ENCODE data around the gene PHACTR1.
"Not testable (repeated sequence)": the region's sequence is repeated elsewhere in the genome, so short reads cannot be mapped to it uniquely, and the experiment has no call there.

PHACTR1 gene

DNA sequence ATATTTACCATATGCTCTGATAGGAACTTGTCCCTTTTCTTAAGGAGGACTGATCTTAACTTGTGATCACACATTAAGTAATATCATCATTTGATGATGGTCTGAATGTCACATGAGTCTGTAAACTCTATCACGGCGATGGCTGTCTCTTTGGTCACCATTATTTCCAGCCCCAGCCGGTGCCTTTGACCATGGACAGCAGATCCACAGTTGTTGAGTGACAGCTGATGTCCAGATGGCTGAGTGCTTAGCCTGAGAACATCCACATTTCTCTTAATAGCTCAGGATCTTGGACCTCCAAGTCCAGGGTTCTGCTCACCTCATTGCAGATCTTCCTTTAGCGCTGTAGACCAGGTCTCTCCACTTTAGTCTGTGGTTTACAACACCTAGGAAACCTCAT, 440.7 kb downstream of the PHACTR1 start:
- DNase-seq (ENCODE audit: low read depth in 3 of 3), result no peak

DNA sequence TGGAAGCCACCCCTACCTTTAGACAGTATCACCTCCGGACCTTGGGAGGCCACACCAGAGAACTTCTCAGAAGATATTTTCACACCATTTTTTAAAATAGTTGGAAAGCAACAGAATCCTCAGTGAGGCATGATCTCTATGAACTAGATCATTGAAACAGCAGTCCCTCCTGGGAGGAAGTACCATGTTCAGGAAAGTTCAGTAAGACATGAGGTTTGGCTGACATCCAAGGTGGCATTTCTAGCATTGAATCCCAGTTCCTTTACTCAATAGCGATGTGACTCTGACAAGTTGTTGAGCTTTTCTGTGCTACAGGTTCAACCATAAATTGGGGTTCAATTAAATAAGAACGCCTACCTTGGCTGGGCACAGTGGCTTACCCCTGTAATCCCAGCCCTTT, 442.7 kb downstream of the PHACTR1 start:
- no peak for DNase-seq (ENCODE audit: low read depth in 3 of 3)

DNA sequence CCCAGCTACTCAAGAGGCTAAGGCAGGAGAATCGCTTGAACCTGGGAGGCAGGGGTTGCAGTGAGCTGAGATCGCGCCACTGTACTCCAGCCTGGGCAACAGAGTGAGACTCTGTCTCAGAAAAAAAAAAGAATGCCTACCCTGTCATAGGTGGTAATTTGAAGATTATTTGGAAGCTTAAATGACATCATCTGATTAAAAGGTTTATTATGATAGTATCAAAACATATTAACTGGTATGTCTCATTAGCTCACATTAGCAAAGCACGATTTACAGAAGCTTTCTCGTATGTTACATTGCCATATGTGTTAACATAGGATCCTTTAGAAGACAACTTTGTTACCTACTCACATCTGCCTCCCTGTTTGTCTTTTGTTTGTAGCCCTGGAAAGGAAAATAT, 443.3 kb downstream of the PHACTR1 start:
- DNase-seq (ENCODE audit: low read depth in 3 of 3), result not testable (repeated sequence)

DNA sequence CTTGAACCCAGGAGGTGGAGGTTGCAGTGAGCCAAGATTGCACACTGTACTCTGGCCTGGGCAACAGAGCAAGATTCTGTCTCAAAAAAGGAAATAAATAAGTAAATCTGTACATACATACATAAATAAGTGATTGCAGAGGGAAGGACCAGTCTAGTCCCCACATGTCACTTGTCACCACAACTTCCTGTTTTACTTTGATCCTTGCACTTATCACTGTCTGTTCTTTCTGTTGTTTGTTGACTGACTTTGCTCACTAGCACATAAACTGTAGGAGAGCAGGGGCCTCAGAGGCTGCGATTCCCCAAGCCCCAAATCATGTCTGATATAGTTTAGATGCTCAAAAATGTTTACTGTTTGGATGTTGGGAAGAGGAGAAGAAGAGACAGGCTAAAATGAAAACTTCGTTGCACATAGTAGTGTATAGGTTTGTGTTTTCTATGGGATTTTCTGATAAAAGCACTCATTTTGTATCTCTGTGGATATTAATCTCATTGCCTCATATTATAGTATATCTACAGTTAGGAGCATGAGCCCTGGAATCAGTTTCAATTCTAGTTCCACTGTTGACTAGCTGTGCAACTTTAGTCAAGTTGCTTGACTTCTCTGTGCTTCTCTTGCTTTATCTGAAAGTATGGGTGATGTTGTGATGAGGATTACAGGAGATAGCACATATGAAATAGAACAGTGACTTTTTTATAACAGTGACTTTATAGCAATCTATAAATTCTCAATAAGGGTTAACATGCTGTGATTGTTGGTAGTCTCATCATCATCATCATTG, 446.8 kb downstream of the PHACTR1 start:
- no peak for DNase-seq (ENCODE audit: low read depth in 3 of 3)

DNA sequence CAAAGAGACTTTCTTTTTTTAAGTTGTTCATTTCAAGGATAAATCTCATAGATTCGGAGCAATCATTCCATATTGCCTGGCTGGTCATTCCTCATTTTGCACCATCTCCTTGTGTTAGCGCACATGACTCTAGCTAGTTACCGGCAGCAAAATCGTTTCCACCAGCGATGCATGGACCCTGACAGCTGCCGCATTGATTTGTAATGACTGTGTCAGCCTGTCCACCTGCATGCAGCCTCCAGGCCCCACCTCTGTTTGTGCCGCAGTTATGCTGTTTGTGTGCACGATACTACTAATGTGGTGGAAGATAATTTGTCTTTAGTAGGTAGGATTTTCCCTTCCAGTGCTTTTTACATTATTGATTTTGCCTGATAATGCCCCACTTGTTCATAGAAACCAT, 447.7 kb downstream of the PHACTR1 start:
- DNase-seq (ENCODE audit: low read depth in 3 of 3), result no peak

DNA sequence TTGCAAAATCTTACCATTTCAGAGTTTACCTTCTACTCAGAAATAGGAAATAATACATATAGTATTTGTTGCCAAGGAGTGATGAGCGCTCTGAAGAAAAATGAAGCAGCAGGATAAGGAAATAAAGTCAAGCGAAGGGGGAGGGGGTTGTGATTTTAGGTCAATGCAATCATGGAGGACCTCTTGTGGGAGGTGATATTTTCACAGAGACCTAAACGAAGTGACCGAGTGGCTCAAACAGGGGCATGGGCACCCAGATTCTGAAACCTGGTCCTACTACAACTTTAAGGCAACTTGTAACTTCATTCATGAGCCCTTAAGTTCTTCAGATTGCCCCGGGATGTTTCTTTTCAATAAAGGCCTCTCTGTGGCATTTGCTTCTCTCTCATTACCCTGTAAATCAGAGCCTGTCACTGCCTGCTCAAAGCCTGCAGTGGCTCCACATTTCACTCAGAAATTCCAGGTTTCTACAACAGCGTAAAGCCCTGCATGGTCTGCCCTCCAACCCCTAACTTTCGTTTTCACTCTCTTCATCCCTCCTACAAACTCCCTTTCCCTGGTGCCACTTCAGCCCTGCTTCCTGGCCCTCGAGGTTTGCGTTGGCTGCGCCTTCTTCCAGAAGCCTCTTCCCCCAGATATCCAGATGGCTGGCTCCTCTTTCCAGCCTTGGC, 449.1 kb downstream of the PHACTR1 start:
- DNase-seq (ENCODE audit: low read depth in 3 of 3), result no peak

DNA sequence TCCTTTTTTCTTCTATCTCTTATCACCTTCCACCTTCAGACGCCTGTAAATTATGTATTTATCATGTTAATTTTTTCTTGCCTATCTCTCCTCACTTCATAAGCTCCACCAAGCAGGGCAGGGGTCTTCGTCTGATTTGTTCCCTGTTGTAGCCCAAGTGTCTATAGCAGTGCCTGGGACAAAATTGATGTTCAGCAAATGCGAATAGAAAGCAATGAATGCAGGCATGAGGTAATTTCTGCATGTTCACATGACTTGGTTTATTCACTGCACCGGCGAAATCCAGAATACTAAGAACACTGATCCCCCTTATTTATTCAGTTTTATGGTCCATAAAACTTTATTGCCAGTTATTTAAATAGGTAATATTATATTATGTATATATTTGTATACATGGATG, 449.7 kb downstream of the PHACTR1 start:
- DNase-seq (ENCODE audit: low read depth in 3 of 3), result no peak

DNA sequence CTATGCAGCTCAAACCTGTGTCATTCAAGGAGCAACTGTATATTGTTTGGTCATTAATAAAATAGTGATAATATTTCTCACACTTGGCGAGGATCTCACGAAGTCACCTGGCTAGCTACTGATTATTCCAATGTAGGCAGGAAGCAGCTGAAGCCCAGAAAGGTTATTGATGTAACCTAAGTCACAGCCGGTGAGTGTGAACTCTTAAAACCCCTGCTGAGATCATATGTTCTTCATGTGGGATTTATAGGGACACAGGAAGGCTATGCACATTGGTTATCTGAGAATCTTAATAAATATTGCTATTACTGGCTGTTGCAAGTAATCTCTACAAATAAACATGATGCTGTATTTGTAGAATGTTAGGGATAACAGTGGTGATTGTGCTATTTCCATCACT, 450.3 kb downstream of the PHACTR1 start:
- no peak for DNase-seq (ENCODE audit: low read depth in 3 of 3)

DNA sequence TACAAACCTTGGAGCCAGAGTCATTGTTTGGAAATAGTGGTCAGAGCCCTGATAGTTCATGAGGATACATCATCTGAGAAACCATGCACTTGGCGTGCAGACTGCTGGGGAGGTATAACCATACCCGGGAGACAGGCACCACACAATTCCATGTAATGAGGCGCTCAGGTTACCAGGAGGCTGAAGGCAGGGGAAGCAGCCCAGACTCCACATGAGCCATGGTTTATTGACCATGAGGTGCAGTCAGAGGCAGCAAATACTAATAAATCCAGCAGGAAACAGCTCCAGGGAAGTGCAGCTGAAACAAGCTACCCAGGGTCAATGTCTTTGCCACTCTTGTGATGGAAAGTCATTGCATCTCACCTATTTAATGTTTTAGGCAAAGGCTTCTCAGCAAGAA, 455.7 kb downstream of the PHACTR1 start:
- no peak for DNase-seq (ENCODE audit: low read depth in 3 of 3)

DNA sequence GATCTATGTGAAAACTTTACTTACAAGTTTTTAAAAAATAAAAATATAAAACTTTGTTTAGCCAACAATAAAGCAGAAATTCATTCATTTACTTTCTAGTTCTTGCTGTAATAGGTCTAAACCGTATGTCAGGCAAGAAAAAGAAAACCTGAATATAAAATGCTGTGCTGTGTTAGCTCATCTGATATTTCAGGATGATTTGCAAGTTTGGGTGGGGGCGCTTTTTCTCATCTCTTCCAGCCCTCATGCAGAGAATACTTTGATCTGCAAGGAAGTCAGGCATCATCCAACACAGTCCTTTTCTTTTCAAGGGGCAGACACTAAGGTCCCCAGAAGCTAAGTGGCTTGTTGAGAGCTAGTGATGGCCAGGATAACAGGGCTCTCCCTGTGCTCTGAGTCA, 458.5 kb downstream of the PHACTR1 start:
- no peak for DNase-seq (ENCODE audit: low read depth in 3 of 3)

DNA sequence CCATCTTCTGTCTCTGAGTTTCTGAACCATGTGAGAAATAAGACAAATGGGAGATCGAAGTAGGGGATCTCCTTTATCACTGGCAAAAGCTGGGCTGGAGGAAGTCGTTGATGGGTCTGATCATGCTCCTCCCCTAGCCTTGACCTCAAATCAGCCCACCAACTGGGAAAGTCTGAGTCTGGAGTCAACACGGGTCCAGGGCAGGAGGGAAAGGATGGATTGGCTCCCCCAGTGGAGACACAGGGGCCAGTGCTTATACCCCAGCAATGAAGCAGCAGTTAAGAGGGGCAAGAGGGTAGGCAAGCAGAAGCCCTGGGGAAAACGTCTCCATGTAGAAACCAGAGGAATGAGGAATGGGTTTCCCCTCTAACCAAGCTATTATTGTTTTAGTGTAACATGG, 459.2 kb downstream of the PHACTR1 start:
- DNase-seq (ENCODE audit: low read depth in 3 of 3), result no peak

DNA sequence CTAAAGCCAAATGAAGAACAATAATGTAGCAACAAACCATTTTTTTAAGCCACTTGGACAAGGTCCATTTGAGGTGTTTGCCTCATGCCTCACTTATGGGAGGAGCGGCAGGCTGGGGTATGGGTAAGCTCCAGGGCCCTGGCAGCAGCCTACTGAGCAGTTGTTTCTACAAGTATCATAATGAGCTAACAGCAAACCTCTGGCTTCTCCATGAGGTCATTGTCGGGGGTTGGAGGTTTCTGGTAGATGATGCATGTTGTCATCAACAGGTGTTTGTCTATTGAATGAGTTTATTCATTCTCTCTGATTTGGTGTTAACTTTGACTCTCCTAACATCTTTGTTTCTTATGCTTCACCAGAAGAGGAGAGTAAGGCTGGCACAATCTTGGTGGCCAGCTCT, 461.1 kb downstream of the PHACTR1 start:
- no peak for DNase-seq (ENCODE audit: low read depth in 3 of 3)

DNA sequence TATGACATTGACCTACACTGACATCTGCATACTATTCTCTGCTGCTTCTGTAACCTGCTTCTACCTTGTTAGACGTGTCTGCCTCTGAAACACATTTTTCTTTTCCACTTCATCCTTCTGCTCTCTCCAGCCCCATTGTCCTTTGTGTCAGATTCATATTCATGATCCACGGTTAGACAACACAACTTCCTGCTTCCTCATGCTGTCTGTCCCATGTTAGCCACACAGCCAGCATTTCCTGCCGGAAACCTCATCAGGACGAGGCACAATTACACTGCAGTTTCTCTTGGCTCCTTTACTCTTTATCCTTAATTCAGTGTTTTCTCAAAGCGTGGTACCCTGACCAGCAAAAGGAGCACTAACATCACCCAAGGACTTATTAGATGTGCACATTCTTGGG, 461.5 kb downstream of the PHACTR1 start:
- DNase-seq (ENCODE audit: low read depth in 3 of 3), result no peak

DNA sequence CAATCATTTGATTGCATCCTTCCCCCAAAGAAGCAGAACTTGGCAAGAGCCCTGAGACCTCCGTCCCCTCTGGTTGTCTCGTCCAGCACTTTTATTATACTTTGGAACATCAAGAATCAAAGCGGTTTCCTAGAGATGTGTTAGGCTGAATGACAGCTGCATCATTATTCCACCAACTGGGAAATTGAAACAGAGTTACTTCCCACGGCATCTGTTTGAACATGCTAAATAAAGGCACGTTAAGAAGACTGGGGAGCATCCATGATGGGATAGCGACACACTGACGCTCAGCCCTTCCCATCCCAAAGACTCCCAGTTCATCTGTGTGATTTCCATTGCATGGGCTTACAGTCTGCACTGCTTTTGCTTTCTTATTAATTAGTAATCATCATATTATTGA, 464.0 kb downstream of the PHACTR1 start:
- DNase-seq (ENCODE audit: low read depth in 3 of 3), result no peak

DNA sequence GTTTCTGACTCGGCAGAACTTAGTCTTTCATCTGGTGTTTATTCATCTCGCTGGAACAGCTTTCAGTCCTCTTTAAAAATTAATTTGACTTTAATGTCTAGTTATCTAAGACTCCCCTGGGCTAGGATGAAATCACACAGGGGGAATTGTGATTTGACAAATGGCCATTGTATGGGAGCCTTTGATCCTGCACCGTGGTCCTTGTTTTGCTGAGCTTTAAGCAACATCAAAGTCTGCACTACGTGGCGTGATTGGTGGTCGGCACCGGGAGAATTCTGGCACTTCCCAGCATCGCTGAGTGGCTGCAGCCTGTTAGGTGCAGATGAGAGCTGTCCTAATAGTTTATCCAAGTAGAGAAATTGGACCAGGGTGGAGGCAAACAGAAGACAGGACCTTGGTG, 464.8 kb downstream of the PHACTR1 start:
- no peak for DNase-seq (ENCODE audit: low read depth in 3 of 3)

DNA sequence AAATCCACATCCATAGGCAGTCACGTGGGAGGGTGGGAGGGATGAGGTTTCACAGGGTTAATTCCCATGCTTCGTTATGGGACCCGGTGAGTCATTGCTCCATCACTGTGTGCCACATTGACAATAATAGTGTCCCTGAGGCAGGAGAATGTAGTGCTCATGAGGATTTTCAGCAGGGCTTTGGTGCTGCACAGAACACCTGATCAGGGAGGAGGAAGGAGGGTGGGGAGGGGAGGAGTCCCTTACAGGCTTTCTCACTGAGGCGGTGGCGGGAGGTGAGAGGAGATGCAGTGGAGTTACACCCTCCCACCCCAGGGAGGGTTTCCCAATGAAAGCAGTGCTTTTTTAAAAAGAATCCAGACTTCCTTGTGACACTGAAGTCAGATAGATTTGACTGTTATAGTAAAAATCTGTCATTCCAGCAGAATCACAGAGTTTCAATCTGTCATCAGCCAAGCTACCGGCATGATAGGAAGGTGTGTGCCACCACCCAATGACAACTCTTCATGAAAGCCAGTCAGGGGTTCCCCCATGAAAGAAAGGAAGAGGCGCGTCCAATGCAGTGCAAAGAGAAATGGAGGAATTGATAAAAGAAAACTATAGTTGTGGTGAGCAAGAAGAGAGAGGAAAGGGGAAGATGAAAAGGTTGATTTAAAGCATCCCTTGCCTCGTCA, 467.0 kb downstream of the PHACTR1 start:
- no peak for DNase-seq (ENCODE audit: low read depth in 3 of 3)

DNA sequence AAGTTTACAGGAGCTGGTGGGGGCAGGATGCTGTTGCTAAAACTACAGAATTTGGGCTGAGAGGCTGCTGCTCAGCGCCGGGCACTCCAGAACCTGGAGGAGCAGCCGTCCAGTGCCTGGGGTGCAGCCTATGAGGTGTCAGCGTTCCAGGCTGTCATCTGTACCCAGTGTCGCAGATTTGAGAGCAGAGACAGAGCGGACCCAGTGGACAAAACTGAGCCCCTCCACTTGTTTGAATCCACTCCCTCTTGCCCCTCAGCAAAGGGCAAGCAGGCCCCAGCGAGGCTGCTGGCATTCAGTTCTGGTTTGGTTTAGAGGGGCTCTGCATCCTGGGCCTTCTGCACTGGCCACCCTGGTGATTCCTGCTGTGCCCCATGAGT, 467.5 kb downstream of the PHACTR1 start:
- DNase-seq (ENCODE audit: low read depth in 3 of 3), result no peak

DNA sequence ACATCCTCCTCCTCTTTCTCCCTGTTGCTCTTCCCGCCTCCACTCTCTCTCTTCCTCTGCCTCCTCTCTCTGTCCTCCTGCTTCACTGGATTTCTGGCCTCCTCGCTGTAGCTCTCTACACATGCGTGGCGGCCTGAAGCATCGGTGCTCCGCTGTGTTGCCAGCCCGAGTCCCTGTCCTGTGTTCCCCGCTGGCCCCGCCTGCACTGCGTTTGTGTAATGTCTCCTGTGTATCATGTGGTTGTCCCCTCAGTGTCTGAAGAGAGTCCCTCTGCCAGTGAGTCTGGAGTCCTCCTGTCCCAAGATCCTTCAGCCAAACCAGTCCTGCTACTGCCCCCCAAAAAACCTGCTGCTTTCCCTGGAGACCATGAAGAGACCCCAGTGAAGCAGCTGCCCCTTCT, 468.0 kb downstream of the PHACTR1 start:
- DNase-seq (ENCODE audit: low read depth in 3 of 3), result no peak

DNA sequence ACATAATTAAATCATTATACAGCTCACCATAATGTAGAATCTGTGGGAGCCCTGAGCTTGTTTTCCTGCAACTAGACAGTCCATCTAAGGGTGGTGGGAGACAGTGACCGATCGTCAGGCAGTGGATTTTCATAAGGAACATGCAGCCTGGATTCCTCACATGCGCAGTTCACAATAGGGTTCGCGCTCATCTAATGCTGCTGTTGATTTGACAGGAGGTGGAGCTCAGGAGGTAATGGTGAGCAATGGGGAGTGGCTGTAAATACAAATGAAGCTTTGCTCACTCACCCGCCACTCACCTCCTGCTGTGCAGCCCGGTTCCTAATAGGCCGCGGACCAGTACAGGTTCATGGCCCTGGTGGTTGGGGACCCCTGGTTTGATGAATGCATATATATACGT, 470.3 kb downstream of the PHACTR1 start:
- no peak for DNase-seq (ENCODE audit: low read depth in 3 of 3)

DNA sequence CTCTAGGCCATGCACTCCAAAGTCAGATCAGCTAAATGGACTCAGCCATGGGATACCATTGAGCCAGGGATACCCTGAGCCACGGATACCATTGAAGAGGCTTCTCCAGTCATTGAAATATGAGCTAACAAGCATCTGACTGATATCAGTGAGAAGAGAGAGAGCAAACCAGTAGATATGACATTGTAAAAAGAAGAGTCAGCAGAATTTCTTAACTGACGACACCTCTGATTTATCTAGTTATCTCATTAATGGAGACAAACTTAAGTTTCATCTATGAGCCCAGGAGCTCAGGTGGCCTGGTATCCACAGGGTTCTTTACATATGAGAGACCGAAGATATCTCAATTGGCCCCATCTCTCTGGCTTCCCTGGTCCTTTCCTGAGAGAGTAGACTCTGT, 471.1 kb downstream of the PHACTR1 start:
- no peak for DNase-seq (ENCODE audit: low read depth in 3 of 3)

DNA sequence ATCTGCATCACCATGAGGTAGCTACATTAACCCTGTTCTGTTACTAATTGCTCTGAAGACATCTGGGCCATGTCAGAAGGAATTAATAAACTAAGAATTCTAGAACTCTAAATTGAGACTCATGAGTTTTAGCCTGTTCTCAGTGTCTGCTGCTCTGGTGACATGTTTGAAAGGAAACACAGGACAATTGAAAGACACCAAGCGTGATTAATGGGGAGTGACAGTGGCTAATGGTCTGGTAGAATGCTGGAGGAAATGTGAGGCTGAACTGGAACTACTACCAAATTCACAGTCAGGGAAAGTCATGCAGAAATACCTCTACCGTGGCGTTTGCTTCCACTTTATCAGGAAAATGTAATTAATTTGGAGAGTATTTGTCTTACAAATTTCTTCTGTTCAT, 471.7 kb downstream of the PHACTR1 start:
- no peak for DNase-seq (ENCODE audit: low read depth in 3 of 3)

DNA sequence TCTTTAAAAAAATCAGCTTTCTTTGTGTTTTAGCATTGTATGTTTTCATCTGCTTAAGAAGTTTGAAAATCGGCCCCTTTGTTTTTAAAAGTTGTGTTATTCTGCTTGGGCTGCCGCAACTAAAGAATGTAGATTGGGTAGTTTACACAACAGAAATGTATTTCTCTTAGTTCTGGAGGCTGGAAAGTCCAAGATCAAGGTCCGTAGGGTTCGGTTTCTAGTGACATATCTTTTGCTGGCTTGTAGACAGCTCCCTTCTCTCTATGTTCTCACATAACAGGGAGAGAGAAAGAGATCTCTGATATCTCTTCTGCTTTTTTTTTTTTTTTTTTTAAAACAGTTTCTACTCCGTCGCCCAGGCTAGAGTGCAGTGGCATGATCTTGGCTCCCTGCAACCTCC, 473.1 kb downstream of the PHACTR1 start:
- no peak for DNase-seq (ENCODE audit: low read depth in 3 of 3)

DNA sequence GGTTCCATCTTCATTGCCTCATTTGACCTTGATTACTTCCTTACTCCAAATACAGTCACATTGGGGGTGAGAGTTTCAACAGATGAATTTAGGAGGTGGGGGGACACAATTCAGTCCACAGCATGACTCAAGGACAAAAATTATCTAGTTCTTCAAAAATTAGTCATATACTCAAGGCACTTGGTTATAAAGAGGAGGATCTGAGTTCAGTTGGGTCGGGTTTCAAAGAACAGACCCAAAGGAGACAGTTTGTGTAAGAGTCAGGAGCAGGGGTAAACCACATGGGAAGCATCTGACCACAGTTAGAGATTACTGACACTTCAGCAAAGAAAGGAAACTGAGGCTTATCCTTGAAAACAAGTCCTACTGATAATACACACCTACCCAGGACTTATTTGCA, 473.8 kb downstream of the PHACTR1 start:
- DNase-seq (ENCODE audit: low read depth in 3 of 3), result no peak

All from stimulated activated CD4-positive, alpha-beta T cell treated with anti-CD3 and anti-CD28 coated beads, TNF-alpha, amount 100 ng/mL, for 4 hours (primary cell).